Hematopoietic multipotent progenitor cell (in vitro differentiated cells): ENCODE results near the gene IHH. TPM values are rescaled to one million over a fixed set of nuclear protein-coding genes. Genes with fewer than 3 reads are reported as not detected.

Experiments used
- DNase-seq, 3 donors: peaks; one replicate each; pipeline ENCODE4 v3.0.0-alpha.2; 2011 to 2015; ENCODE audit warnings: low read depth in 2 of 3, low spot score in 2 of 3
- total RNA-seq: library from RNA; depleted of rRNA; stranded (reverse); fragments of >200 nt; gene quantifications from one replicate; pipeline ENCODE4 v1.2.3, GENCODE V29; 2012

The IHH gene
- 0.27 TPM for total RNA-seq

GRCh38 chr2:219060821-219061791, at the start of gene IHH:
Gene IHH (minus strand): TSS chr2:219060921. CDS start chr2:219060467, 454 bp downstream.
- DNase-seq = peak in 1 of 3 donors; percentile 30

- DNase-seq = peak in 2 of 3 donors; percentile 41 to 64
Measured at GRCh38 chr2:219109471-219109870, 48.8 kb upstream of the IHH start.

GRCh38 chr2:219107758-219108157, 47.0 kb upstream of the IHH start:
- no peak for DNase-seq

GRCh38 chr2:219106251-219106650, 45.5 kb upstream of the IHH start:
- no peak for DNase-seq

GRCh38 chr2:219104107-219105035, 43.6 kb upstream of the IHH start:
- peak in 2 of 3 donors; percentile 36 to 52 for DNase-seq

- no peak for DNase-seq
Measured at GRCh38 chr2:219099329-219099728, 38.6 kb upstream of the IHH start.

GRCh38 chr2:219095406-219095935, 34.8 kb upstream of the IHH start:
- DNase-seq = no peak

- DNase-seq = no peak
Measured at GRCh38 chr2:219094171-219094570, 33.5 kb upstream of the IHH start.

- no peak for DNase-seq
Measured at GRCh38 chr2:219090436-219091299, 29.9 kb upstream of the IHH start.

- no peak for DNase-seq
Measured at GRCh38 chr2:219089330-219089729, 28.6 kb upstream of the IHH start.

GRCh38 chr2:219087848-219088247, 27.1 kb upstream of the IHH start:
- DNase-seq = no peak

GRCh38 chr2:219087361-219087760, 26.6 kb upstream of the IHH start:
- no peak for DNase-seq

GRCh38 chr2:219086196-219086595, 25.5 kb upstream of the IHH start:
- DNase-seq = no peak

- no peak for DNase-seq
Measured at GRCh38 chr2:219084791-219085190, 24.1 kb upstream of the IHH start.

GRCh38 chr2:219082332-219082958, 21.7 kb upstream of the IHH start:
- no peak for DNase-seq

GRCh38 chr2:219081701-219082331, 21.1 kb upstream of the IHH start:
- no peak for DNase-seq

GRCh38 chr2:219081096-219081495, 20.4 kb upstream of the IHH start:
- DNase-seq = no peak

- no peak for DNase-seq
Measured at GRCh38 chr2:219079417-219079816, 18.7 kb upstream of the IHH start.

- DNase-seq = no peak
Measured at GRCh38 chr2:219078951-219079350, 18.2 kb upstream of the IHH start.
